Stomach (tissue), 4 donors: ENCODE results near the gene STK39.

Experiments
- CTCF ChIP-seq, 7 experiments: fragments of 450-650 bp in 4 of 7; fragments of 200-600 bp in 3 of 7; sonication (generic) in 3 of 7; IDR thresholded peaks; one replicate each; pipeline ENCODE4 v1.5.1; 2016 to 2019; ENCODE audit warnings: antibody characterized with exemption in 7 of 7, control low read depth in 2 of 7, mild to moderate bottlenecking in 1 of 7
- EP300 ChIP-seq: sonication (generic); formaldehyde crosslinking; IDR thresholded peaks from one replicate; pipeline ENCODE4 v1.6.1; 2017; ENCODE audit warnings: antibody characterized with exemption
- POLR2A ChIP-seq, 4 donors: fragments of 450-650 bp; IDR thresholded peaks; one replicate each; pipeline ENCODE4 v1.6.1; 2016; ENCODE audit warnings: antibody characterized with exemption in 4 of 4, control low read depth in 2 of 4, mild to moderate bottlenecking in 1 of 4, moderate library complexity in 1 of 4
- POLR2AphosphoS5 ChIP-seq, 3 donors: sonication (generic); formaldehyde crosslinking; IDR thresholded peaks; one replicate each; pipeline ENCODE4 v1.6.1; 2016; ENCODE audit warnings: antibody characterized with exemption in 3 of 3

DNA sequence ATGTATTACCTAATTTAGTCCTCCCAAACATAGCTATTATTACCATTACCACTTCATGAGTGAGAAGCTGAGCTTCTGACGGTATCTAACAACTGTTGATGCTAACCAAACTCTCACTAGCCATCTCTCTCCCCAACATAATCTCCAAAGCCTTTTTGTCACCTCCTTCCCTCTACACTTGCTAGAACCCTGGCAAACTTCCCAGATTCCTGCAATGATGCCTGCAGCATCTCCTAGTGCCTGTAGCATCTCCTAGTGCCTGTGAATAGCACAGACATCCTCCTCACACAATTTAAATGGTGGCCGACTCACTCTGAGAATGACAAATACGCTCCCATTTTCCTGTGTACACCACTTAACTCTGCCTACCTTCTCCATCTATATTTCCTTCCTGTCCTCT, 126.7 kb downstream of the STK39 start:
- TF ChIP-seq CTCF (IDR thresholded peaks at IDR 0.05) = no peak
- no peak for TF ChIP-seq POLR2A (IDR thresholded peaks at IDR 0.05)
- TF ChIP-seq EP300 = no peak
- no peak for TF ChIP-seq POLR2AphosphoS5 (IDR thresholded peaks at IDR 0.05)
